SKM-1 (cell line): Measurements from ENCODE around the gene MICALL2.

ENCODE experiments used
- DNase-seq: peaks from one replicate; lab custom pipeline; 2025; ENCODE audit not compliant: unreplicated experiment; lab: John Stamatoyannopoulos, UW

MICALL2 gene

GRCh38 chr7:1458683-1459511 lies at the start of gene MICALL2:
Gene MICALL2, minus strand, starts transcription at chr7:1459470. Its CDS starts 144 bp downstream, at chr7:1459326.
- DNase-seq = no peak

GRCh38 chr7:1508277-1508758 lies 49.0 kb upstream of the MICALL2 start:
- no peak for DNase-seq

DNA sequence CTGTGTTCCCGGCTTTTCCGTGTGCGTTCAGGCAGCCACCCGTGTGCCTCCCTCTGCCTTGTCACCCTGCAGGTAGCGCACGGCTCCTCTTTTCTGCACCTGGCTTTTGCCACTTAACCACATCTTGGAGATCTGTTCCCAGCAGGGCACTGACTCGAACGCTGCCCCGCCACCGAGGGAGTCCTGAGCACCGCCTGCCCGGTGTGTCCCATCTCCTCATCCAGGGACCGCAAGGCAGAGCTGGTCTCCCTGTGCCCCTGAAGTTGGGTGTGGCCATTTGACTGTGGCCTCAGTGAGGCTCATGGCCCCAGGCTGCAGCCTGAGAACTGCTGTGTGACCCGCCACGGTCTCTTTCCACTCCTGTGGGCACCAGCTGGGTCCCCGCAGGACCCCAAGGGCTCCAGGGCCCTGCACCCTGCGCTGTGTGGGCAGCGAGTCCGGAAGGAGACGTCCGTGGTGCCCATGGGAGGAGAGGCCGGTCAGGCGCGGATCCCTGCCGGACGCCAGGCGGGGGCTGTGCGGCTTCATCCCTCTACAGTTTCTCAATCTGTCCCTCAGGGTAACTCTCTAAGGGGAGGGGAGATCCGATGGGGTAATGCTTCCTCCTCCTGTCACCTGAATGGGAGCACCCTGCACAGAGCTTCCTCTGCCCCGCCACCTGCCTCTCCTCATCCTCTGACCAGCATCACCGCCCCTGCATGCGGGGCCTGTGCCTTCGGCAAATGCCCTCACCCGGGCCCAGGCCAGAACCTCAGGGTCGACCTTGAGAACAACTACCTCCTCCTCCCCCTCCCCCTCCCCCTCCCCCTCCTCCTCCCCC lies 46.7 kb upstream of the MICALL2 start:
- DNase-seq = peak; percentile 51

- peak; percentile 86 for DNase-seq
These were observed 44.8 kb upstream of the MICALL2 start, which contains the start of gene INTS1 for GRCh38 chr7:1503816-1504775. Gene INTS1, minus strand, starts transcription at chr7:1504389. Its CDS starts 429 bp downstream, at chr7:1503960.

DNA sequence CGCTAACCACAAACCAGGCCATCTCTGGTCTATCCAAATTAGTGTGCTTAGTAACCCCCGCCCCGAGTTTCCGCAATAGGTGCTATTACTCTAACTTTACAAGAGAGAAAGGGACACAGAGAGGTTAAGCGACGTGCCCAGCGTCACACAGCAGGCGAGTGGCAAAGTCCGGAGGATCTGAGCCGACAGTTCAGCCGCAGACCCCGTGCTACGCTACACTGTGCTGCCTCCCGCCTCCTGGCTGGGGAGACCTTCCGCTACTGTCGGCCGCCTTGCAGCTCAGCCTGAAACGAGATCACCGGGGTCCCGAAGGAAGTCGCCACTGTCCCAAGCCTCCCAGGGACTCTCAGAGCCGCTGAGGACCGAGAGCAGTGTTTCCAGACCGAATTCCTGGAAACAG lies 44.1 kb upstream of the MICALL2 start:
- no peak for DNase-seq

DNA sequence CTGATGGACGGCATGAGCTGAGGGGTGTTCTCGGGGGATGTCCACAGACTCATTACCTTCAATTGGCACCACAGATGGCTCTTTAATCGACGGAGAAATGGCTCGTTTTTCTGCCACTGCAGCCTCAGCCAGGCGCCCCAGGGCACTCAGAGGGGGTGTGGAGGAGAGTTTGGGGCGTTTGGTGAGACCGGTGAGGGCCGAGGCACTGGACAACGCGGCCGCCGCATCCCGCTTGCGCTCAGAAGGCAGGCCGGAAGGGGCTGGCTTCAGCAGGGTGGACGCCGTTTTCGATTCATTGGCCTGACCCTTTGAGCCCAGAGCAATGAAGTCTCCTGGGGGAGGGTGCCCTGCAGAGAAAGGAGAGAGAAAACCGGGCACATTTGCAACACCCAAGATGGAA lies 43.6 kb upstream of the MICALL2 start:
- no peak for DNase-seq

DNA sequence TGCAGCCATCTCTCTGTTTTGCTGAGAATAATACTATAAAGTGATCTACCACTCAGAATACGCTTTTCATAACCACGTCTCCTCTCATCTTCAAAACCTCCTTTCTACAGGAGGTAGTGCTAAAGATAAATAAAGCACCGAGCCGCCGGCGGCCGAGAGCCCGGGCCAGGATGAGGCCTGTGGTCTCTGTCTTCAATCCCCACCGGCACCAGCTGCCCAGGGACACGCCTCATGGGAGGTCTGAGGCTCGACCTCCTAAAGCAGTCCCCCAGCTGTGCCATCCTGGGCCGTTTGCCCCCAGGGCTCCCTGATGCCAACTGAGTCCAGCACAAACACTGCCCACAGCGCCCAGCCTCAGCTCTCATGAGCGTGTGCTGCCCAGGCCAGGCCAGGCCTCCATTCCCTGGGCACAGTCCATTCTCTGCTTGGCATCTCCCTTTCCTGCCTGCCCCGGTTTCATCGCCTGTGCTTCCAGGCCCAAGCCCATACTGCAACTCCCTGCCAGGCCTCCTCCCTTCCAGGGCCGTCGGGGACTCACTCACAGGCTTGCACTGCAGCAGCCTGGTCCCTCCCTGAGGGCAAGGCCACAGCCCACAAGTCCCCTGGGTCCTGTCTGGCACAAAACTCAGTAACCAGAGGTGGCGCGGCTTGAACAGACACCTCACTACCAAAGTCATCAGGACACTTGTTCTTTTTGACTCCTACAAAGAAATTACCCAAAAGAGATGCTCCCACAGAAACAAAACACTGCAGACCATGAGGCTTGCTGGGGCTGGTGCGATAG lies 42.4 kb upstream of the MICALL2 start:
- DNase-seq = no peak

GRCh38 chr7:1500064-1500807 lies 41.0 kb upstream of the MICALL2 start:
- DNase-seq = no peak

DNA sequence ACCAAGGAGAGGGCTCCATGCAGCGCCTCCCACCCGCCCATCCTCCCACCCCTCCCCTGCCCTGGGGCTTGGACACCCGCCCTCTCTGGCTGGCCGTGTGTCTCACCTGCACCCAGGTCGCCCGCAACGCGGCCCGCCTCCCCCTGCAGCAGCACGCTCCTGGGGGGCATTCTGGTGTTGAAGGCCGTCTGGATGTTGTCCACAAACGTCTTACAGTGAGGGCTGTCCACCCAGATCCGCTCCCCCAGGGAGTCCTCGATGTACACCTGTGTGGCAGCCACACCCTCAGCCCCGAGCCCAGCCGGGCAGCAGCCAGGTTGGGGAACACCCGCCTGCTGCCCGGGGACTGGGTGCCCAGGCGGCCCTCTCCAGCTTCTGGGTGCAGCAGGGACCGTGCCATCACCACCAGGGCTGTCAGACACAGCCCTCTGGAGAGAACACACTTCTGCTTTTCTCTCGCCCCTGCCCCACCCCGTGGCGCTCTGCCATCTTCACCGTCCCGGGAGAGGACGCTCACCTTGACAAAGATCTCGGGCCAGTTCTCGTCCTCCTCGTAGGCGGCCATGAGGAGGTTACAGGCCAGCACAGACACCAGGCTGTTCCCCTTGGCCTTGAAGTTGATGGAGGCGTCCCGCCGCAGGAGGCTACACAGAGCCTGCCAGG lies 40.2 kb upstream of the MICALL2 start:
- DNase-seq = no peak

DNA sequence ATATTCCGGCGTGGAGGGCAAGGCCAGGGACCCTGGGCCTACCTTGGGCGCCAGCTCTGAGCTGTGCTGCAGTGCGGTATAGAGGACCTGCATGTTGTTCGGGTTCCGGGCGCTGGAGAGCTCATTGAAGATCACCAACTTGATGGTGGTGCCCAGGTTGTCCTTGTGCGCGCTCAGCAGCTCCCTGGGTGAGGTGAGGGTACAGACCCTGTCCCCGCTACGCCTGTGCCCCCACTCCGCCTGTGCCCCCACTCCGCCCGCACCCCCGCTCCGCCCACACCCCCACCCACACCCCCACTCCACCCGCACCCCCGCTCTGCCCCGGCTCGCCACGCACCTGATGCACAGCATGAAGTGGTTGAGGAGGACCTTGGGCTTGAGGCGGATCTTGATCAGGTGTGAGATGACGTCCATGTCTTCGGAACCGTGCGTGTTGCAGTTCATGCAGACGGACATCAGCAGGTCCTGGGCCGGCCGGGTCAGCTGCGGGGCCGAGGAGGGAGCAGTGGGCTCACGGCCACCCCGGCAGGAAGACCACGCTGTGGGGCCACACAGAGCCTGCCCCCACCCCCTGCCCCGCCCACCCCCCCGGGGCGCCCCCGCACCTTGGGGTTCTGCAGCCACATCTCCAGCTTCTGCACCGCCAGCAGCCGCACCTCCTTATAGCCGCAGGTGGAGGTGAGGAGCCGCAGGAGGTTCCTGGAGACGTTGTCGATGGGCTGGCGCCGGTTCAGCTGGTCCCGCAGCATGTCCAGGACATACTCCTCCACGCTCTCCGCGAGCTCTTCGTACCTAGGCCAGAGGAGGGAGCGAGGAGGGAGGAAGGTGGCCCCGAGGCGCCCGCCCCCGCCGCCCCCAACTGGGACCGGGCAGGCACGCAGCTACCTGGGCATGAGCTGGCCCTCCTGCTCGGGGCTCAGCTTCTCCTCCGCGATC lies 39.4 kb upstream of the MICALL2 start:
- DNase-seq = no peak

DNA sequence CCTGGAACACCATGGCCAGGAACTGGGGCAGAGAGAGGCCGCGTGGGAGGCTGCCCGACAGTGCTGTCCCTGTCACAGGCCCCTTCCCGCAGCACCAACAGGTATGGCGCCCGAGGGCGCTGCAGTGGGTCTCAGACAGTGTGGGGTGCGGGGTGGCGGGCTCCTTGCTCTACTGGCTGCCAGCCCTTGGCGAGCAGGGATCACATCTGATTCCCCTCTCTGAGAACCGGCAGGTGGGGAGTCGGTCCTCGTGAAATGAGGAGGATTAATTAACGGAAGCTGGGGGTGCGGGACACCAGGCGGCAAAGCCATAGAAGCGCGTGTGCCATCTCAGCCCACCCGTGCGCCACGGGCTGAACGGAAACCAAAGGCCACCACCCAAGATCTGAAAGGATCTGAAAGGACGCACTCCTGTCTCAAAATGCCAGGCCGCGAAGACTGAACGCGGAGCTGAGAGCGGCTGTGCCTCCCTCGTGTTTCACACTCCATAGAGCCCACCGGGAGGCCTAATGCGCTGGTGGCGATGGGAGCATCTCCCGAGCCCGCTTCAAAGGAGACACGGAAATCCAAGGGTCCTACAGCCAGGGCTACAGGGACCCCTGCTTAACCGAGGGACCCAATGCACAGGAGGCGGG lies 38.1 kb upstream of the MICALL2 start:
- DNase-seq = no peak

DNA sequence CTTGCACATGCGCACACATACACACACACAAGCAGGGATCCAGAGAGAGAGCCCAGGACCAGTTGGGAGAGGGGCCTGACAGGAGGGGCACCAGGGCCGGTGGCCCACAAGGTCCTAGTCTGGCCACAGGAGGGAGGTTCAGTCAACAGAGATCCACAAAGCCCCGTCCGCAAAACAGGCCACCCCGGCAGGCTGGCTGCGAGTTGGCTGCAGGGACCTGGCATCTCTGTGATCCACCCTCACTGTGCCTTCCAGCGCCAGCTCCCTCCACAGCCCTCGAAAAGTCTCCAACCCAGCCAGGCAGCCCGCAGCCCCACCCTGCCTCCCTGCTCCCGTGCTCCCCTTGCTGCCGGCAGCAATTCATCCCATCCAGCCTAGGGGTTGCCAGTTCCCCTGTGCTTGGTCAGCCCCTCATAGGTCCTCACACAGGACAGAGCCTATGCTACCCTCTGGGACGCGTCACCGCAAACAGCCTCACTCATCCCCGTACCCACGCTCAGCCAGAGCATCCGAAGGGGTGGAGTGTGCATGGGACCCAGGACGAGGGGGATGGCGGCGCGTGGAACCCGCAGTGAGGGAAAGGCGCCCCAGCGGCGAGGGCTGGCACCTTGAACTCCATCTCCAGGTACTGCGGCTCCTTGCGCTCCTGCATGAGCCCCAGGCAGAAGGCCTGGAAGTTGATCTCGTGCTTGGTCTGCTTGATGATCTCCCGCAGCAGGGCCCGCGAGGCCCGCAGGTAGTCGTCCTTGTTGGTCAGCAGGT lies 37.4 kb upstream of the MICALL2 start:
- no peak for DNase-seq

DNA sequence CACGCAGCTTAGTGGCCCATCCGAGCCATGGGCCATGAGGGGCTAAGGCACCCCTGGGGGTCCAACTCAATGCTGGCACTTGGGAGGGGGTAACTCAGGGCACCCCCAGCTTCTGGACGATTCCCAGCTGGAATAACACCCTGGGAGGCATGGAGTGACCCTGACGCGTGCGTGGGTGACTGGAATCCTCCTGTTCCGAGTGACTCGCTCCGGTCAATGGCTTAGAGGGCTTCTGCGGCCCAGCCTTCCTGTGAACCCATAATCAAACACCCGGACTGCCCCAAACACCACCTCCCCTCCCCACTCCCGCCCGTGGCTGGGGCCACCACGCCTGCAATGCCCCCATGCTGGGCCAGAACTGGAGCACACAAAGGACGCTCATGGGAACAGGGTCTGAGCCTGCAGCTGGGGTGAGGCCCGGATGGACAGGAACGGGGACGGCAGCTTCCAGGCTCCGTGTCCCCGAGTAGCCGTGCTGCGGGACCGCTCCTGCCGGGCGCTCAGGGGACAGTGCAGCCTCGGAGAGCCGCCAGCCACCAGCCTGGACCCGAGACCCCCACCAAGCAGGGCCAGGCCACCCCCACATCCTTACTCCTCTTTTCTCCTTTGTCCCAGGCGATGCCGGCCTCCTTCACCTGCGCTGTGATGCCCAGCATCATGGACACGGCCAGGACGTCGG lies 36.4 kb upstream of the MICALL2 start:
- no peak for DNase-seq

- no peak for DNase-seq
These were observed 35.7 kb upstream of the MICALL2 start for GRCh38 chr7:1494866-1495563.

GRCh38 chr7:1494447-1494846 lies 35.2 kb upstream of the MICALL2 start:
- DNase-seq = no peak
